PC-3 (cell line): Measurements from ENCODE around the gene GTF2A1L. TPM values are rescaled to one million over a fixed set of nuclear protein-coding genes. Genes with fewer than 3 reads are reported as not detected.
"Not testable (repeated sequence)": the region's sequence is repeated elsewhere in the genome, so short reads cannot be mapped to it uniquely, and the experiment has no call there.

Experiments used
- ATAC-seq: fragments of 200-7000 bp; cut with Tn5 transposase; 2 replicates; pipeline ENCODE4 v1.9.1; 2020; ENCODE audit warnings: mild to moderate bottlenecking, moderate library complexity
- BruUV-seq: library from RNA; stranded (reverse); fragments of 400-500 nt; replicated peaks from 2 replicates; lab custom pipeline; 2021; lab: Mats Ljungman, UMichigan
- CTCF ChIA-PET: fragments of 300-600 bp; sonication (Branson Sonifier 250); formaldehyde crosslinking; loops from one replicate; lab custom pipeline; 2022; ENCODE audit warnings: antibody characterized with exemption; lab: Charles Lee
- POLR2A ChIA-PET: fragments of 300-600 bp; sonication (Branson Sonifier 250); formaldehyde crosslinking; loops from one replicate; lab custom pipeline; 2022; ENCODE audit warnings: antibody characterized with exemption; ENCODE audit not compliant: unreplicated experiment; lab: Charles Lee
- DNase-seq: peaks from one replicate; pipeline ENCODE4 v3.0.0-alpha.2; 2015
- H2AFZ ChIP-seq: fragments of 300-600 bp; sonication (generic); 2 replicates; pipeline ENCODE4 v1.6.0; 2016; ENCODE audit warnings: antibody characterized with exemption, low read length
- H3F3A ChIP-seq: fragments of 300-600 bp; sonication (generic); one replicate; pipeline ENCODE4 v1.6.0; 2017; ENCODE audit warnings: antibody characterized with exemption, low read length, control low read depth, mild to moderate bottlenecking; ENCODE audit not compliant: unreplicated experiment
- H3K27ac ChIP-seq: fragments of 300-600 bp; sonication (generic); 2 replicates; pipeline ENCODE4 v1.5.1; 2016; ENCODE audit warnings: mild to moderate bottlenecking, low read length
- H3K27me3 ChIP-seq: fragments of 300-600 bp; sonication (generic); 2 replicates; pipeline ENCODE4 v1.6.1; 2016; ENCODE audit warnings: low read length, mixed read lengths
- H3K36me3 ChIP-seq: fragments of 300-600 bp; sonication (generic); 2 replicates; pipeline ENCODE4 v1.6.1; 2016; ENCODE audit warnings: low read depth, mixed run types, low read length, mixed read lengths
- H3K4me1 ChIP-seq: fragments of 300-600 bp; sonication (generic); 2 replicates; pipeline ENCODE4 v1.5.1; 2016; ENCODE audit warnings: low read length; ENCODE audit not compliant: insufficient read depth
- H3K4me2 ChIP-seq: fragments of 300-600 bp; sonication (generic); 2 replicates; pipeline ENCODE4 v1.6.0; 2016; ENCODE audit warnings: low read length
- H3K4me3 ChIP-seq: fragments of 300-600 bp; sonication (generic); 2 replicates; pipeline ENCODE4 v1.5.1; 2016; ENCODE audit warnings: mild to moderate bottlenecking, low read length, mixed read lengths
- H3K79me2 ChIP-seq: fragments of 300-600 bp; sonication (generic); 2 replicates; pipeline ENCODE4 v1.6.1; 2017; ENCODE audit warnings: low read length, mixed read lengths
- H3K9ac ChIP-seq: fragments of 300-600 bp; sonication (generic); 2 replicates; pipeline ENCODE4 v1.6.0; 2016; ENCODE audit warnings: mild to moderate bottlenecking, low read length
- H3K9me2 ChIP-seq: fragments of 300-600 bp; sonication (generic); replicated peaks from 2 replicates; pipeline ENCODE4 v1.6.1; 2016; ENCODE audit warnings: mixed run types, low read length, mixed read lengths
- H3K9me3 ChIP-seq: fragments of 300-600 bp; sonication (generic); 2 replicates; pipeline ENCODE4 v1.6.1; 2016; ENCODE audit warnings: low read length, mixed read lengths
- H4K20me1 ChIP-seq: fragments of 300-600 bp; sonication (generic); 2 replicates; pipeline ENCODE4 v1.6.1; 2016; ENCODE audit warnings: low read length, mixed read lengths
- CTCF ChIP-seq: fragments of 300-600 bp; sonication (generic); conservative IDR thresholded peaks from 2 replicates; pipeline ENCODE4 v1.5.1; 2017; ENCODE audit warnings: antibody characterized with exemption, low read depth, mild to moderate bottlenecking, low read length
- EZH2 ChIP-seq: fragments of 300-600 bp; sonication (generic); IDR thresholded peaks from one replicate; pipeline ENCODE4 v1.6.1; 2017; ENCODE audit warnings: antibody characterized with exemption, mild to moderate bottlenecking, low read length; ENCODE audit not compliant: unreplicated experiment
- EZH2phosphoT487 ChIP-seq: fragments of 300-600 bp; sonication (generic); IDR thresholded peaks from 2 replicates; pipeline ENCODE4 v1.6.1; 2018; ENCODE audit warnings: mild to moderate bottlenecking, antibody characterized with exemption, low read length, borderline replicate concordance
- intact Hi-C: fragments of 100-400 bp; cut with micrococcal nuclease; formaldehyde crosslinking; loops from 2 replicates; pipeline ENCODE4 v1.9.0; 2023
- total RNA-seq: library from RNA; depleted of rRNA; stranded (reverse); fragments of >200 nt; gene quantifications from 2 replicates; pipeline ENCODE4 v1.2.3, GENCODE V29; 2014

The GTF2A1L gene
- total RNA-seq, 1 experiment from 2014 or later: not detected

- no peak overlapping the region for H3K4me3 ChIP-seq
- no peaks in the 10 kb centered on the region for H3K9me3 ChIP-seq
- no peak for DNase-seq
- H3K9me2 ChIP-seq: no peaks in the 10 kb centered on the region
- H2AFZ ChIP-seq: no peak overlapping the region
- peaks cover 4% of the 10 kb centered on the region for H3K27me3 ChIP-seq
- ChIA-PET CTCF (no interaction called here), POLR2A (no interaction called here)
- intact Hi-C loops: no loop called here
- H4K20me1 ChIP-seq: no peaks in the 10 kb centered on the region
- H3K9ac ChIP-seq: no peak overlapping the region
- TF ChIP-seq EZH2phosphoT487 (no peak), CTCF (no peak), EZH2 (no peak)
- no peaks in the 10 kb centered on the region for H3K36me3 ChIP-seq
- BruUV-seq: no TSS peak
- H3F3A ChIP-seq: no peaks in the 10 kb centered on the region
- H3K4me1 ChIP-seq: no peaks in the 10 kb centered on the region
- no peak overlapping the region for H3K27ac ChIP-seq
- H3K79me2 ChIP-seq: no peaks in the 10 kb centered on the region
- ATAC-seq: no peak
- no peak overlapping the region for H3K4me2 ChIP-seq
Observed at GRCh38 chr2:48613211-48613610, 4.4 kb upstream of the GTF2A1L start.

- H3K27ac ChIP-seq, CTCF ChIA-PET, H3K27me3 ChIP-seq, DNase-seq, ATAC-seq, H4K20me1 ChIP-seq, H3K4me2 ChIP-seq, H3K4me1 ChIP-seq, H3K4me3 ChIP-seq, POLR2A ChIA-PET, H3K79me2 ChIP-seq, H3K9me2 ChIP-seq, H3K9ac ChIP-seq, intact Hi-C loops, H2AFZ ChIP-seq, H3K36me3 ChIP-seq, H3K9me3 ChIP-seq, BruUV-seq, H3F3A ChIP-seq: not testable (repeated sequence)
Observed at GRCh38 chr2:48614581-48614980, 3.1 kb upstream of the GTF2A1L start.

- TF ChIP-seq EZH2phosphoT487 (no peak), EZH2 (no peak)
- CTCF ChIA-PET: no interaction called here
Observed at GRCh38 chr2:48619526-48619925, 1.9 kb downstream of the GTF2A1L start.

GRCh38 chr2:48620604-48621003 is 2.9 kb downstream of the GTF2A1L start:
- ChIA-PET POLR2A (no interaction called here), CTCF (no interaction called here)
- intact Hi-C loops: loop anchor here (5.0 kb wide), 1 partner anchor 1872 kb away; no protein-coding TSS in a partner anchor
- no peak overlapping the region for H2AFZ ChIP-seq
- H3K4me1 ChIP-seq: no peaks in the 10 kb centered on the region
- H3K4me2 ChIP-seq: no peak overlapping the region
- H4K20me1 ChIP-seq: no peaks in the 10 kb centered on the region
- H3K36me3 ChIP-seq: no peaks in the 10 kb centered on the region
- ATAC-seq (no peak), DNase-seq (no peak)
- BruUV-seq: no TSS peak
- no peak overlapping the region for H3K4me3 ChIP-seq
- H3K9ac ChIP-seq: no peak overlapping the region
- H3K27me3 ChIP-seq: peaks cover 14% of the 10 kb centered on the region
- no peak overlapping the region for H3K27ac ChIP-seq
- H3K9me3 ChIP-seq: no peaks in the 10 kb centered on the region
- H3K9me2 ChIP-seq: no peaks in the 10 kb centered on the region
- H3K79me2 ChIP-seq: no peaks in the 10 kb centered on the region
- no peak for TF ChIP-seq EZH2phosphoT487
- no peak for TF ChIP-seq CTCF
- TF ChIP-seq EZH2: no peak
- H3F3A ChIP-seq: no peaks in the 10 kb centered on the region

More at GRCh38 chr2:48619526-48619925, 1.9 kb downstream of the GTF2A1L start:
- H3K27ac ChIP-seq: no peak overlapping the region
- no peaks in the 10 kb centered on the region for H3K4me1 ChIP-seq
- POLR2A ChIA-PET: no interaction called here
- intact Hi-C loops: no loop called here
- no peaks in the 10 kb centered on the region for H3K9me3 ChIP-seq
- peaks cover 14% of the 10 kb centered on the region for H3K27me3 ChIP-seq
- H3K9ac ChIP-seq: no peak overlapping the region
- H3K36me3 ChIP-seq: no peaks in the 10 kb centered on the region
- H3K79me2 ChIP-seq: no peaks in the 10 kb centered on the region
- no peak for ATAC-seq
- no peak for DNase-seq
- no peak overlapping the region for H3K4me2 ChIP-seq
- H4K20me1 ChIP-seq: no peaks in the 10 kb centered on the region
- no peak overlapping the region for H3K4me3 ChIP-seq
- BruUV-seq: no TSS peak
- no peak overlapping the region for H2AFZ ChIP-seq
- H3F3A ChIP-seq: no peaks in the 10 kb centered on the region
- H3K9me2 ChIP-seq: no peaks in the 10 kb centered on the region
